PC-9 (cell line): ENCODE data around the gene SRSF4. TPM values are rescaled to one million over a fixed set of nuclear protein-coding genes. Genes with fewer than 3 reads are reported as not detected.

Experiments used
- BruUV-seq: library from RNA; stranded (reverse); fragments of 400-500 nt; replicated peaks from 2 replicates; lab custom pipeline; 2021; lab: Mats Ljungman, UMichigan
- CTCF ChIA-PET: fragments of 300-600 bp; sonication (Branson Sonifier 250); formaldehyde crosslinking; loops from one replicate; lab custom pipeline; 2022; ENCODE audit warnings: antibody characterized with exemption; lab: Charles Lee
- POLR2A ChIA-PET: fragments of 300-600 bp; sonication (Branson Sonifier 250); formaldehyde crosslinking; loops from one replicate; lab custom pipeline; 2022; ENCODE audit warnings: antibody characterized with exemption; ENCODE audit not compliant: unreplicated experiment; lab: Charles Lee
- DNase-seq, 2 experiments: peaks; one replicate each; pipeline versions ENCODE4 v3.0.0 to v3.0.0-alpha.2; 2015 to 2022; ENCODE audit warnings: mixed read lengths in 1 of 2
- H2AFZ ChIP-seq: fragments of 200-600 bp; sonication (generic); 2 replicates; pipeline ENCODE4 v1.8.1; 2017; ENCODE audit warnings: antibody characterized with exemption
- H3F3A ChIP-seq: fragments of 200-600 bp; sonication (generic); 2 replicates; pipeline ENCODE4 v1.8.1; 2017; ENCODE audit warnings: antibody characterized with exemption, mild to moderate bottlenecking, low read depth; ENCODE audit not compliant: insufficient read depth
- H3K27ac ChIP-seq: fragments of 200-600 bp; sonication (generic); 2 replicates; pipeline ENCODE4 v1.6.1; 2016; ENCODE audit warnings: mixed run types
- H3K27me3 ChIP-seq: fragments of 200-600 bp; sonication (generic); 2 replicates; pipeline ENCODE4 v1.6.1; 2016; ENCODE audit warnings: low read depth, mixed run types; ENCODE audit not compliant: insufficient read depth
- H3K36me3 ChIP-seq: fragments of 200-600 bp; sonication (generic); 2 replicates; pipeline ENCODE4 v1.6.1; 2016; ENCODE audit warnings: low read depth, mixed run types
- H3K4me1 ChIP-seq: fragments of 200-600 bp; sonication (generic); replicated peaks from 2 replicates; pipeline ENCODE4 v1.6.1; 2016; ENCODE audit warnings: mixed run types; ENCODE audit not compliant: insufficient read depth
- H3K4me2 ChIP-seq: fragments of 200-600 bp; sonication (generic); 2 replicates; pipeline ENCODE4 v1.6.1; 2017; ENCODE audit warnings: mixed run types
- H3K4me3 ChIP-seq: fragments of 200-600 bp; sonication (generic); 2 replicates; pipeline ENCODE4 v1.6.1; 2016; ENCODE audit warnings: mixed run types
- H3K79me2 ChIP-seq: fragments of 200-600 bp; sonication (generic); 2 replicates; pipeline ENCODE4 v1.6.1; 2017; ENCODE audit warnings: low read depth, mixed run types
- H3K9me2 ChIP-seq: fragments of 200-600 bp; sonication (generic); 2 replicates; pipeline ENCODE4 v1.8.1; 2017; ENCODE audit warnings: mild to moderate bottlenecking; ENCODE audit not compliant: insufficient read depth
- H3K9me3 ChIP-seq: fragments of 200-600 bp; sonication (generic); 2 replicates; pipeline ENCODE4 v1.8.1; 2016; ENCODE audit warnings: low read depth; ENCODE audit not compliant: insufficient read depth
- H4K20me1 ChIP-seq: fragments of 200-600 bp; sonication (generic); 2 replicates; pipeline ENCODE4 v1.8.1; 2017; ENCODE audit not compliant: insufficient read depth
- CTCF ChIP-seq: fragments of 200-600 bp; sonication (generic); conservative IDR thresholded peaks from 2 replicates; pipeline ENCODE4 v1.6.1; 2017; ENCODE audit warnings: mixed run types, antibody characterized with exemption, mild to moderate bottlenecking, moderate library complexity
- EZH2 ChIP-seq: fragments of 200-600 bp; sonication (generic); IDR thresholded peaks from 2 replicates; pipeline ENCODE4 v1.8.0; 2017; ENCODE audit warnings: antibody characterized with exemption, low read depth
- intact Hi-C: fragments of 100-400 bp; cut with micrococcal nuclease; formaldehyde crosslinking; loops from one replicate; pipeline ENCODE4 v1.10.0; 2022; ENCODE audit not compliant: unreplicated experiment
- total RNA-seq: library from RNA; stranded (reverse); gene quantifications from 2 replicates; pipeline ENCODE4 v1.2.3, GENCODE V29; 2021

Gene SRSF4
- total RNA-seq, 1 experiment from 2014 or later = 87.6 TPM

GRCh38 chr1:29171089-29171488 is 10.6 kb downstream of the SRSF4 start:
- peaks cover 76% of the 10 kb centered on the region for H4K20me1 ChIP-seq
- H3F3A ChIP-seq = no peaks in the 10 kb centered on the region; the same call in 1 of the 2 replicates
- no peaks in the 10 kb centered on the region for H3K9me2 ChIP-seq
- H3K9me3 ChIP-seq = no peaks in the 10 kb centered on the region
- H3K4me2 ChIP-seq = no peak overlapping the region
- no peaks in the 10 kb centered on the region for H3K27me3 ChIP-seq
- H2AFZ ChIP-seq = no peak overlapping the region
- H3K36me3 ChIP-seq = no peaks in the 10 kb centered on the region
- CTCF ChIA-PET = no interaction called here
- peaks cover 94% of the 10 kb centered on the region for H3K79me2 ChIP-seq
- H3K4me1 ChIP-seq = no peaks in the 10 kb centered on the region
- no peak overlapping the region for H3K4me3 ChIP-seq
- intact Hi-C loops = no loop called here
- no peak for DNase-seq
- H3K27ac ChIP-seq = no peak overlapping the region
- POLR2A ChIA-PET = no interaction called here
- TF ChIP-seq EZH2 = no peak
- no peak for TF ChIP-seq CTCF
- BruUV-seq = no TSS peak

- BruUV-seq = no TSS peak
- Histone ChIP-seq H3K4me3 (no peak overlapping the region), H3K4me2 (no peak overlapping the region), H3K9me3 (no peaks in the 10 kb centered on the region), H3K4me1 (no peaks in the 10 kb centered on the region), H3K9me2 (no peaks in the 10 kb centered on the region), H2AFZ (no peak overlapping the region), H4K20me1 (peaks cover 77% of the 10 kb centered on the region), H3K27ac (no peak overlapping the region), H3K36me3 (0 out of 2 replicates have a peak, but pooled peaks cover under 1% of the 10 kb centered on the region), H3F3A (no peaks in the 10 kb centered on the region; the same call in 1 of the 2 replicates), H3K27me3 (no peaks in the 10 kb centered on the region), H3K79me2 (peaks cover 95% of the 10 kb centered on the region)
- ChIA-PET CTCF (no interaction called here), POLR2A (interaction anchor here (0.6 kb wide), 2 partner anchors 35 to 1769 kb away, joined by 4 to 5 read pairs; no protein-coding TSS in a partner anchor)
- no peak for TF ChIP-seq EZH2
- no peak for TF ChIP-seq CTCF
- no peak for DNase-seq
- intact Hi-C loops = no loop called here
Observed at GRCh38 chr1:29169976-29170375, 11.7 kb downstream of the SRSF4 start.

- ChIA-PET CTCF (interaction anchor here (0.6 kb wide), 2 partner anchors 286 to 448 kb away, joined by 3 to 6 read pairs; no protein-coding TSS in a partner anchor), POLR2A (no interaction called here)
- no peaks in the 10 kb centered on the region; the same call in 1 of the 2 replicates for H3F3A ChIP-seq
- intact Hi-C loops = no loop called here
- no peak overlapping the region for H3K27ac ChIP-seq
- H3K4me1 ChIP-seq = no peaks in the 10 kb centered on the region
- H3K79me2 ChIP-seq = peaks cover 93% of the 10 kb centered on the region
- H2AFZ ChIP-seq = no peak overlapping the region
- H3K36me3 ChIP-seq = 0 out of 2 replicates have a peak, but pooled peaks cover 6% of the 10 kb centered on the region
- no TSS peak for BruUV-seq
- H4K20me1 ChIP-seq = peaks cover 70% of the 10 kb centered on the region
- no peaks in the 10 kb centered on the region for H3K27me3 ChIP-seq
- no peaks in the 10 kb centered on the region for H3K9me3 ChIP-seq
- TF ChIP-seq CTCF (no peak), EZH2 (no peak)
- no peaks in the 10 kb centered on the region for H3K9me2 ChIP-seq
- DNase-seq = no peak
- H3K4me2 ChIP-seq = no peak overlapping the region
- H3K4me3 ChIP-seq = no peak overlapping the region
Observed at GRCh38 chr1:29167904-29168303, 13.8 kb downstream of the SRSF4 start.
